Liver (tissue), 9 donors: ENCODE data around the gene CDH4. TPM values are rescaled to one million over a fixed set of nuclear protein-coding genes. Genes with fewer than 3 reads are reported as not detected.

Experiments
- DNase-seq: peaks from one replicate; pipeline ENCODE4 v3.0.0-alpha.2; 2017; ENCODE audit warnings: low spot score
- H3K27ac ChIP-seq, 2 donors: one replicate each; pipeline ENCODE4 v1.7.0; 2013; ENCODE audit warnings: inconsistent platforms in 2 of 2, low read length in 2 of 2, control low read depth in 1 of 2, low read depth in 1 of 2, mild to moderate bottlenecking in 1 of 2
- H3K27me3 ChIP-seq, 4 donors: one replicate each; pipeline versions ENCODE4 v1.6.1 to v1.7.0; 2013; ENCODE audit warnings: low read length in 3 of 4, inconsistent platforms in 1 of 4, mild to moderate bottlenecking in 1 of 4, moderate library complexity in 1 of 4; ENCODE audit not compliant: control insufficient read depth in 4 of 4, insufficient read depth in 4 of 4
- H3K36me3 ChIP-seq, 4 donors: one replicate each; pipeline versions ENCODE4 v1.6.1 to v1.7.0; 2013; ENCODE audit warnings: low read length in 3 of 4, mild to moderate bottlenecking in 3 of 4, low read depth in 1 of 4, moderate library complexity in 1 of 4; ENCODE audit not compliant: control insufficient read depth in 4 of 4, insufficient read depth in 3 of 4
- H3K4me1 ChIP-seq, 4 donors: one replicate each; pipeline versions ENCODE4 v1.6.1 to v1.7.0; 2013; ENCODE audit warnings: low read length in 3 of 4, mild to moderate bottlenecking in 3 of 4, moderate library complexity in 1 of 4; ENCODE audit not compliant: control insufficient read depth in 4 of 4, insufficient read depth in 4 of 4
- H3K4me3 ChIP-seq, 3 donors: one replicate each; pipeline versions ENCODE4 v1.6.1 to v1.7.0; 2013; ENCODE audit warnings: low read length in 3 of 3, control low read depth in 1 of 3, low read depth in 1 of 3, mild to moderate bottlenecking in 1 of 3
- H3K9ac ChIP-seq, 2 donors: one replicate each; pipeline ENCODE4 v1.7.0; 2013; ENCODE audit warnings: low read length in 2 of 2, mild to moderate bottlenecking in 2 of 2, moderate library complexity in 2 of 2, control low read depth in 1 of 2, low read depth in 1 of 2
- H3K9me3 ChIP-seq, 4 donors: one replicate each; pipeline versions ENCODE4 v1.6.1 to v1.7.0; 2013; ENCODE audit warnings: low read length in 3 of 4; ENCODE audit not compliant: control insufficient read depth in 4 of 4
- FOXA1 ChIP-seq: IDR thresholded peaks from 2 replicates; pipeline ENCODE4 v1.6.1; 2016; ENCODE audit warnings: antibody characterized with exemption
- FOXA2 ChIP-seq: IDR thresholded peaks from 2 replicates; pipeline ENCODE4 v1.6.1; 2016; ENCODE audit warnings: antibody characterized with exemption
- GABPA ChIP-seq, 2 donors: IDR thresholded peaks in 1 of 2; conservative IDR thresholded peaks in 1 of 2; 2 replicates each; pipeline ENCODE4 v1.6.1; 2016; ENCODE audit warnings: antibody characterized with exemption in 2 of 2, mild to moderate bottlenecking in 1 of 2, moderate library complexity in 1 of 2
- HNF4A ChIP-seq, 2 donors: conservative IDR thresholded peaks; 2 replicates each; pipeline ENCODE4 v1.6.1; 2016; ENCODE audit warnings: antibody characterized with exemption in 2 of 2, mild to moderate bottlenecking in 2 of 2
- HNF4G ChIP-seq: IDR thresholded peaks from 2 replicates; pipeline ENCODE4 v1.6.1; 2016; ENCODE audit warnings: antibody characterized with exemption
- JUND ChIP-seq, 2 donors: IDR thresholded peaks; 2 replicates each; pipeline ENCODE4 v1.6.1; 2016; ENCODE audit warnings: antibody characterized with exemption in 2 of 2
- RAD21 ChIP-seq, 2 donors: IDR thresholded peaks; 2 replicates each; pipeline ENCODE4 v1.6.1; 2016; ENCODE audit warnings: antibody characterized with exemption in 2 of 2, mild to moderate bottlenecking in 2 of 2
- RXRA ChIP-seq, 2 donors: IDR thresholded peaks; 2 replicates each; pipeline ENCODE4 v1.6.1; 2017 to 2018; ENCODE audit warnings: antibody characterized with exemption in 2 of 2, mild to moderate bottlenecking in 1 of 2
- SP1 ChIP-seq: IDR thresholded peaks from 2 replicates; pipeline ENCODE4 v1.6.1; 2018; ENCODE audit warnings: antibody characterized with exemption, mild to moderate bottlenecking
- YY1 ChIP-seq: IDR thresholded peaks from 2 replicates; pipeline ENCODE4 v1.6.1; 2016; ENCODE audit warnings: antibody characterized with exemption, mild to moderate bottlenecking
- WGBS: extraction: QIAGEN DNeasy Blood & Tissue Kit; methylation state at CpG from one replicate; pipeline ENCODE4 v1.1.7; 2013; 5-methylcytosine and 5-hydroxymethylcytosine counted together
- polyA plus RNA-seq, 2 donors: library from polyadenylated mRNA; stranded (reverse) in 1 of 2; unstranded in 1 of 2; fragments of 200-250 nt in 1 of 2; fragments of >200 nt in 1 of 2; fragmentation: Nextera tagmentation in 1 of 2; extraction: Ambion mirVana in 1 of 2; gene quantifications; one replicate each; pipeline versions ENCODE4 v1.2.1 to v1.2.3, GENCODE V29; 2013 to 2015
- total RNA-seq, 2 donors: library from RNA; depleted of rRNA; stranded (reverse); fragments of >200 nt; gene quantifications; one replicate each; pipeline ENCODE4 v1.2.3, GENCODE V29; 2014
- TF ChIP-seq, protein P1 (sequence below): fragments of 150-350 bp; IDR thresholded peaks from 2 replicates; pipeline ENCODE4 v1.5.1; 2017; ENCODE audit warnings: improper control_type of control experiment, low read depth, low read length; ENCODE audit not compliant: missing input control
- TF ChIP-seq, protein P2 (sequence below): IDR thresholded peaks from 2 replicates; pipeline ENCODE4 v1.6.1; 2016; ENCODE audit warnings: antibody characterized with exemption
- TF ChIP-seq, protein P3 (sequence below): IDR thresholded peaks from 2 replicates; pipeline ENCODE4 v1.6.1; 2016; ENCODE audit warnings: antibody characterized with exemption
- TF ChIP-seq, protein P4 (sequence below): IDR thresholded peaks from 2 replicates; pipeline ENCODE4 v1.6.1; 2016; ENCODE audit warnings: antibody characterized with exemption, mild to moderate bottlenecking
- TF ChIP-seq, protein P5 (sequence below): IDR thresholded peaks from 2 replicates; pipeline ENCODE4 v1.6.1; 2016; ENCODE audit warnings: antibody characterized with exemption
- donor health status: healthy.
- donor health status: healthy.
- donor health status: healthy.
- donor health status: healthy.
- donor health status: healthy.

CDH4 gene
- total and polyA plus RNA-seq, 4 donors = 0.03 to 0.25 (median 0.19) TPM; not detected in 1

DNA sequence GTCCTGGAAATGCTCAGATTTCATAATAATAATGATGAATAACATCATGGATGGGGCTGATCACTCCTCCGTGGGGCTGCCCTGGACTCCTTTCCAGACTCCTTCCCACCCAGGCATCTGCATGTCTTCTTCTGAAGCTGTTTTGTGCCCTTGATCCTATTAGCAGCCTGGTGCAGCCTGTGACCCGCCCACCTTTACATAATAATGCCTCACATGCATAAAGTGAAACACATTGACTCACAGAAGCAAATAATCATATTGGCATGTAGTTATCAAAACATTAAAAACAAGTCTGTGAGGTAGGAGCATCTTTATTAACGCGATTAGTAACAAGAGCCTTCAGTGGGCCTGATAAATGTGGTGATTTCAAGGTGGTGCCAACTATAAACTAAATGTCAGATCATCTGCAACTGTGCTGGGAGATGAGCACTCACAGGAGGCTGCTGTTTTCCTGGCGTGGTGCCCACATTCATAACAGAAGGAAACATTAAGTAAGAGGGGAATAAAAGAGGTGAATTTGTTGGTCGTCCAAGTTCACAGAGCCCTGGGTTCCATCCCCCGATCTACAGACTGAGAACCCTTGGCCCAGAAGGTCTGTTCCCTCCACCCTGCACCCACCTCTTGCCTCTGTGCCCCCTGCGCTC lies 344.7 kb downstream of the CDH4 start:
- WGBS = 73% methylated on average over 8 of the region's 8 CpGs
- peaks cover 0 to 18% (median 2%) of the 10 kb centered on the region in 4 donors for H3K9me3 ChIP-seq
- no peaks in the 10 kb centered on the region for H3K4me1 ChIP-seq
- H3K9ac ChIP-seq = no peak overlapping the region
- H3K27me3 ChIP-seq = no peaks in the 10 kb centered on the region
- DNase-seq = no peak
- H3K36me3 ChIP-seq = no peaks in the 10 kb centered on the region
- TF ChIP-seq, protein P1, sequence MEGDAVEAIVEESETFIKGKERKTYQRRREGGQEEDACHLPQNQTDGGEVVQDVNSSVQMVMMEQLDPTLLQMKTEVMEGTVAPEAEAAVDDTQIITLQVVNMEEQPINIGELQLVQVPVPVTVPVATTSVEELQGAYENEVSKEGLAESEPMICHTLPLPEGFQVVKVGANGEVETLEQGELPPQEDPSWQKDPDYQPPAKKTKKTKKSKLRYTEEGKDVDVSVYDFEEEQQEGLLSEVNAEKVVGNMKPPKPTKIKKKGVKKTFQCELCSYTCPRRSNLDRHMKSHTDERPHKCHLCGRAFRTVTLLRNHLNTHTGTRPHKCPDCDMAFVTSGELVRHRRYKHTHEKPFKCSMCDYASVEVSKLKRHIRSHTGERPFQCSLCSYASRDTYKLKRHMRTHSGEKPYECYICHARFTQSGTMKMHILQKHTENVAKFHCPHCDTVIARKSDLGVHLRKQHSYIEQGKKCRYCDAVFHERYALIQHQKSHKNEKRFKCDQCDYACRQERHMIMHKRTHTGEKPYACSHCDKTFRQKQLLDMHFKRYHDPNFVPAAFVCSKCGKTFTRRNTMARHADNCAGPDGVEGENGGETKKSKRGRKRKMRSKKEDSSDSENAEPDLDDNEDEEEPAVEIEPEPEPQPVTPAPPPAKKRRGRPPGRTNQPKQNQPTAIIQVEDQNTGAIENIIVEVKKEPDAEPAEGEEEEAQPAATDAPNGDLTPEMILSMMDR = no peak
- TF ChIP-seq, protein P2, sequence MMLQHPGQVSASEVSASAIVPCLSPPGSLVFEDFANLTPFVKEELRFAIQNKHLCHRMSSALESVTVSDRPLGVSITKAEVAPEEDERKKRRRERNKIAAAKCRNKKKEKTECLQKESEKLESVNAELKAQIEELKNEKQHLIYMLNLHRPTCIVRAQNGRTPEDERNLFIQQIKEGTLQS = no peak
- TF ChIP-seq SP1 (no peak), FOXA1 (no peak), JUND (IDR thresholded peaks at IDR 0.05) (no peak), HNF4A (conservative IDR thresholded peaks at IDR 0.05) (no peak), RXRA (IDR thresholded peaks at IDR 0.05) (no peak), FOXA2 (no peak), YY1 (no peak), RAD21 (IDR thresholded peaks at IDR 0.05) (no peak), HNF4G (no peak), GABPA (IDR thresholded peaks at IDR 0.05 in 1 of 2, conservative IDR thresholded peaks at IDR 0.05 in 1 of 2) (no peak)
- TF ChIP-seq, protein P3, sequence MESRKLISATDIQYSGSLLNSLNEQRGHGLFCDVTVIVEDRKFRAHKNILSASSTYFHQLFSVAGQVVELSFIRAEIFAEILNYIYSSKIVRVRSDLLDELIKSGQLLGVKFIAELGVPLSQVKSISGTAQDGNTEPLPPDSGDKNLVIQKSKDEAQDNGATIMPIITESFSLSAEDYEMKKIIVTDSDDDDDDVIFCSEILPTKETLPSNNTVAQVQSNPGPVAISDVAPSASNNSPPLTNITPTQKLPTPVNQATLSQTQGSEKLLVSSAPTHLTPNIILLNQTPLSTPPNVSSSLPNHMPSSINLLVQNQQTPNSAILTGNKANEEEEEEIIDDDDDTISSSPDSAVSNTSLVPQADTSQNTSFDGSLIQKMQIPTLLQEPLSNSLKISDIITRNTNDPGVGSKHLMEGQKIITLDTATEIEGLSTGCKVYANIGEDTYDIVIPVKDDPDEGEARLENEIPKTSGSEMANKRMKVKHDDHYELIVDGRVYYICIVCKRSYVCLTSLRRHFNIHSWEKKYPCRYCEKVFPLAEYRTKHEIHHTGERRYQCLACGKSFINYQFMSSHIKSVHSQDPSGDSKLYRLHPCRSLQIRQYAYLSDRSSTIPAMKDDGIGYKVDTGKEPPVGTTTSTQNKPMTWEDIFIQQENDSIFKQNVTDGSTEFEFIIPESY = no peak
- TF ChIP-seq, protein P4, sequence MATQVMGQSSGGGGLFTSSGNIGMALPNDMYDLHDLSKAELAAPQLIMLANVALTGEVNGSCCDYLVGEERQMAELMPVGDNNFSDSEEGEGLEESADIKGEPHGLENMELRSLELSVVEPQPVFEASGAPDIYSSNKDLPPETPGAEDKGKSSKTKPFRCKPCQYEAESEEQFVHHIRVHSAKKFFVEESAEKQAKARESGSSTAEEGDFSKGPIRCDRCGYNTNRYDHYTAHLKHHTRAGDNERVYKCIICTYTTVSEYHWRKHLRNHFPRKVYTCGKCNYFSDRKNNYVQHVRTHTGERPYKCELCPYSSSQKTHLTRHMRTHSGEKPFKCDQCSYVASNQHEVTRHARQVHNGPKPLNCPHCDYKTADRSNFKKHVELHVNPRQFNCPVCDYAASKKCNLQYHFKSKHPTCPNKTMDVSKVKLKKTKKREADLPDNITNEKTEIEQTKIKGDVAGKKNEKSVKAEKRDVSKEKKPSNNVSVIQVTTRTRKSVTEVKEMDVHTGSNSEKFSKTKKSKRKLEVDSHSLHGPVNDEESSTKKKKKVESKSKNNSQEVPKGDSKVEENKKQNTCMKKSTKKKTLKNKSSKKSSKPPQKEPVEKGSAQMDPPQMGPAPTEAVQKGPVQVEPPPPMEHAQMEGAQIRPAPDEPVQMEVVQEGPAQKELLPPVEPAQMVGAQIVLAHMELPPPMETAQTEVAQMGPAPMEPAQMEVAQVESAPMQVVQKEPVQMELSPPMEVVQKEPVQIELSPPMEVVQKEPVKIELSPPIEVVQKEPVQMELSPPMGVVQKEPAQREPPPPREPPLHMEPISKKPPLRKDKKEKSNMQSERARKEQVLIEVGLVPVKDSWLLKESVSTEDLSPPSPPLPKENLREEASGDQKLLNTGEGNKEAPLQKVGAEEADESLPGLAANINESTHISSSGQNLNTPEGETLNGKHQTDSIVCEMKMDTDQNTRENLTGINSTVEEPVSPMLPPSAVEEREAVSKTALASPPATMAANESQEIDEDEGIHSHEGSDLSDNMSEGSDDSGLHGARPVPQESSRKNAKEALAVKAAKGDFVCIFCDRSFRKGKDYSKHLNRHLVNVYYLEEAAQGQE = no peak
- TF ChIP-seq, protein P5, sequence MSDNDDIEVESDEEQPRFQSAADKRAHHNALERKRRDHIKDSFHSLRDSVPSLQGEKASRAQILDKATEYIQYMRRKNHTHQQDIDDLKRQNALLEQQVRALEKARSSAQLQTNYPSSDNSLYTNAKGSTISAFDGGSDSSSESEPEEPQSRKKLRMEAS = no peak
- no peak overlapping the region for H3K27ac ChIP-seq
- H3K4me3 ChIP-seq = no peak overlapping the region

DNA sequence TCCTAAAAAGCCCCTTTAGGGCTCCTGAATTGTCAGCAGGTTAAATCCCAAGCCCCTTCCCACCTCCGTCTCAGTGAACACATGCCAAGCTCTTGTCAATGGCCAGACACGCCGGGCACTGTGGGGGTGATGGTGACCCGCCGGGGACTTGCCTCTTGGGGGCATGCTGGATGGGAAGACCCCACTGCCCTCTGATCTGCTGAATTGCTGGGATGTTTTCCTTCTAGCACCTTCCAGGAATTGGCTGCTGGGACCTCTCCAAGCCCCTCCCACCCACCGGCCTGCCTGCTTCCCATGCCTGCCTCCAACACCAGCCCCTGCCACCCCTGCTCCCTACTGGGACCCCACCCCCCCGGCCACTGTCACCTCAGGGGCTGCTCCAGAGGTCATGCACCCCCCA lies 345.9 kb downstream of the CDH4 start:
- Histone ChIP-seq H3K27ac (no peak overlapping the region), H3K27me3 (no peaks in the 10 kb centered on the region), H3K9ac (no peak overlapping the region), H3K36me3 (no peaks in the 10 kb centered on the region), H3K9me3 (peaks cover 0 to 13% (median 2%) of the 10 kb centered on the region in 4 donors), H3K4me1 (no peaks in the 10 kb centered on the region), H3K4me3 (no peak overlapping the region)
- WGBS = 73% methylated on average over 7 of the region's 7 CpGs
- TF ChIP-seq, protein P3 = no peak
- TF ChIP-seq, protein P4 = no peak
- TF ChIP-seq RAD21 (IDR thresholded peaks at IDR 0.05) (no peak), SP1 (no peak), FOXA2 (no peak), FOXA1 (no peak)
- TF ChIP-seq, protein P2 = no peak
- no peak for DNase-seq
